K562 (cell line): ENCODE results near the gene TRMT1. TPM values are rescaled to one million over a fixed set of nuclear protein-coding genes. Genes with fewer than 3 reads are reported as not detected.

Source experiments
- ATF7 ChIP-seq: fragments of 450-650 bp; IDR thresholded peaks from 2 replicates; pipeline ENCODE4 v1.7.1; 2014; ENCODE audit warnings: mild to moderate bottlenecking, moderate library complexity
- BACH1 ChIP-seq: fragments of 200-800 bp; sonication (Bioruptor generic); IDR thresholded peaks from 2 replicates; pipeline ENCODE4 v1.6.1; 2016; ENCODE audit warnings: missing genetic modification characterization, missing compliant biosample characterization
- CBX8 ChIP-seq: fragments of 200-600 bp; sonication (generic); IDR thresholded peaks from 2 replicates; pipeline ENCODE4 v1.6.1; 2012; ENCODE audit warnings: borderline replicate concordance, mixed run types, low read depth, mild to moderate bottlenecking, moderate library complexity, mixed read lengths, low read length, control low read depth, inconsistent platforms; ENCODE audit not compliant: poor library complexity, severe bottlenecking; ENCODE audit errors: extremely low read depth
- CGGBP1 ChIP-seq: fragments of 250-450 bp; sonication (Bioruptor Pico); IDR thresholded peaks from 2 replicates; pipeline ENCODE4 v1.9.0; 2021; ENCODE audit warnings: mild to moderate bottlenecking
- GATAD2B ChIP-seq: fragments of 450-650 bp; IDR thresholded peaks from 2 replicates; pipeline ENCODE4 v1.6.1; 2017; ENCODE audit warnings: mild to moderate bottlenecking, borderline replicate concordance
- GTF2B ChIP-seq: IDR thresholded peaks from 2 replicates; pipeline ENCODE4 v1.6.1; 2011; ENCODE audit not compliant: insufficient read length; ENCODE audit errors: extremely low read depth
- HNRNPL ChIP-seq: fragments of 200-400 bp; formaldehyde crosslinking; IDR thresholded peaks from 2 replicates; pipeline ENCODE4 v1.6.1; 2017; ENCODE audit warnings: low read depth, mild to moderate bottlenecking, low read length
- IRF9 ChIP-seq: fragments of 450-650 bp; IDR thresholded peaks from 2 replicates; pipeline ENCODE4 v1.6.1; 2016; ENCODE audit warnings: missing biosample characterization, missing genetic modification characterization
- JUN ChIP-seq, 2 experiments: sonication (generic) in 1 of 2; formaldehyde crosslinking in 1 of 2; IDR thresholded peaks; 2 replicates each; pipeline versions ENCODE4 v1.6.1 to v1.8.0; 2012 to 2022; ENCODE audit warnings: borderline replicate concordance in 2 of 2, mild to moderate bottlenecking in 2 of 2, improper control_type of control experiment in 1 of 2, low read depth in 1 of 2, low read length in 1 of 2, missing genetic modification reagents in 1 of 2
- JUND ChIP-seq, 2 experiments: IDR thresholded peaks; 2 replicates in 1 of 2; 3 replicates in 1 of 2; pipeline ENCODE4 v1.6.1; 2011; ENCODE audit warnings: borderline replicate concordance in 2 of 2, low read depth in 2 of 2, low read length in 2 of 2, improper control_type of control experiment in 1 of 2, missing biosample characterization in 1 of 2, missing genetic modification characterization in 1 of 2, missing genetic modification reagents in 1 of 2
- MTF1 ChIP-seq: fragments of 250-450 bp; sonication (Bioruptor Pico); IDR thresholded peaks from 2 replicates; pipeline ENCODE4 v1.9.0; 2021; ENCODE audit warnings: moderate library complexity, mild to moderate bottlenecking, inconsistent platforms, borderline replicate concordance
- PKNOX1 ChIP-seq: fragments of 450-650 bp; IDR thresholded peaks from 2 replicates; pipeline ENCODE4 v1.6.1; 2016
- PPARD ChIP-seq: fragments of 250-450 bp; sonication (Bioruptor Pico); IDR thresholded peaks from 2 replicates; pipeline ENCODE4 v1.8.0; 2022; ENCODE audit warnings: inconsistent platforms, mild to moderate bottlenecking, moderate library complexity
- PTTG1 ChIP-seq: fragments of 450-650 bp; IDR thresholded peaks from 2 replicates; pipeline ENCODE4 v1.6.1; 2016; ENCODE audit warnings: low read depth, mild to moderate bottlenecking, missing genetic modification characterization, missing compliant biosample characterization
- RFX7 ChIP-seq: fragments of 250-450 bp; sonication (Bioruptor Pico); IDR thresholded peaks from 2 replicates; pipeline ENCODE4 v1.5.1; 2021; ENCODE audit warnings: mild to moderate bottlenecking
- SMAD3 ChIP-seq: fragments of 450-650 bp; formaldehyde crosslinking; conservative IDR thresholded peaks from 2 replicates; pipeline ENCODE4 v1.4.0; 2020; ENCODE audit warnings: mild to moderate bottlenecking
- STAT5B ChIP-seq: fragments of 250-450 bp; sonication (Bioruptor Pico); IDR thresholded peaks from 2 replicates; pipeline ENCODE4 v1.8.0; 2021; ENCODE audit warnings: mild to moderate bottlenecking, inconsistent platforms
- TEAD4 ChIP-seq, 2 experiments: sonication (generic) in 1 of 2; formaldehyde crosslinking in 1 of 2; IDR thresholded peaks; 2 replicates each; pipeline versions ENCODE4 v1.6.1 to v1.8.0; 2012 to 2022; ENCODE audit warnings: borderline replicate concordance in 1 of 2, inconsistent platforms in 1 of 2, low read length in 1 of 2, mild to moderate bottlenecking in 1 of 2, missing genetic modification reagents in 1 of 2
- ZBTB43 ChIP-seq: sonication (generic); formaldehyde crosslinking; IDR thresholded peaks from 2 replicates; pipeline ENCODE4 v1.8.0; 2023; ENCODE audit warnings: mild to moderate bottlenecking, missing genetic modification reagents
- ZNF79 ChIP-seq: fragments of 250-450 bp; sonication (Bioruptor Pico); IDR thresholded peaks from 2 replicates; pipeline ENCODE4 v1.4.0; 2020; ENCODE audit warnings: low read depth, mild to moderate bottlenecking, moderate library complexity
- polyA plus RNA-seq, 8 experiments: library from polyadenylated mRNA; depleted of rRNA in 4 of 8; stranded (reverse) in 5 of 8; unstranded in 3 of 8; fragments of >200 nt; fragmentation: Nextera tagmentation in 2 of 8; fragmentation: Illumina TruSeq in 1 of 8; extraction: Ambion mirVana in 2 of 8; extraction: Trizol in 1 of 8; gene quantifications; 2 replicates each; pipeline versions ENCODE4 v1.2.1 to v1.2.3, GENCODE V29; 2011 to 2014; ENCODE audit warnings: inconsistent platforms in 1 of 8, missing spikeins in 1 of 8
- total RNA-seq, 7 experiments: library from RNA; depleted of rRNA in 6 of 7; stranded (reverse); fragments of >200 nt in 6 of 7; fragmentation: Illumina TruSeq in 2 of 7; extraction: Trizol in 2 of 7; gene quantifications; 2 replicates each; pipeline versions ENCODE4 v1.2.1 to v1.2.3, GENCODE V29; 2011 to 2021; ENCODE audit warnings: low replicate concordance in 1 of 7

The TRMT1 gene
- total and polyA plus RNA-seq, 9 of the 15 experiments (the other 6 are each of a cell fraction or from before 2014, with no cell fraction given): 5.8 to 158 (median 54.3) TPM

GRCh38 chr19:13097463-13098258 is 18.9 kb downstream of the TRMT1 start (continued):
- peak; percentile 66; the same call in 1 of the 2 replicates for TF ChIP-seq RFX7 (CRISPR knock-in tag)
- no peak for TF ChIP-seq BACH1 (tag)
- no peak for TF ChIP-seq GATAD2B
- TF ChIP-seq JUN (IDR thresholded peaks at IDR 0.05; ENCODE audit: borderline replicate concordance, low read depth, low read length): no peak
- TF ChIP-seq JUN (CRISPR knock-in tag; IDR thresholded peaks at IDR 0.05; ENCODE audit: borderline replicate concordance): no peak
- TF ChIP-seq ZNF79 (CRISPR knock-in tag): no peak
- TF ChIP-seq JUND (IDR thresholded peaks at IDR 0.05; ENCODE audit: borderline replicate concordance, low read depth, low read length): no peak
- TF ChIP-seq JUND (tag; IDR thresholded peaks at IDR 0.05; ENCODE audit: borderline replicate concordance, low read depth, low read length): no peak
- peak; percentile 64 for TF ChIP-seq SMAD3
- TF ChIP-seq CGGBP1 (CRISPR knock-in tag): peak; percentile 45; the same call in 1 of the 2 replicates
- TF ChIP-seq PTTG1 (tag): no peak
- no peak for TF ChIP-seq ZBTB43
- no peak for TF ChIP-seq CBX8
- TF ChIP-seq GTF2B: no peak
- TF ChIP-seq IRF9 (tag): no peak
- no peak for TF ChIP-seq HNRNPL
- no peak for TF ChIP-seq PPARD (CRISPR knock-in tag)
- no peak for TF ChIP-seq PKNOX1
- TF ChIP-seq STAT5B: no peak
- TF ChIP-seq ATF7: no peak
- no peak for TF ChIP-seq TEAD4 (IDR thresholded peaks at IDR 0.05; ENCODE audit: low read length)
- no peak for TF ChIP-seq TEAD4 (CRISPR knock-in tag; IDR thresholded peaks at IDR 0.05; ENCODE audit: borderline replicate concordance)
- no peak for TF ChIP-seq MTF1 (CRISPR knock-in tag)
